ENCODE data around the gene C1QL4.

The C1QL4 gene

DNA sequence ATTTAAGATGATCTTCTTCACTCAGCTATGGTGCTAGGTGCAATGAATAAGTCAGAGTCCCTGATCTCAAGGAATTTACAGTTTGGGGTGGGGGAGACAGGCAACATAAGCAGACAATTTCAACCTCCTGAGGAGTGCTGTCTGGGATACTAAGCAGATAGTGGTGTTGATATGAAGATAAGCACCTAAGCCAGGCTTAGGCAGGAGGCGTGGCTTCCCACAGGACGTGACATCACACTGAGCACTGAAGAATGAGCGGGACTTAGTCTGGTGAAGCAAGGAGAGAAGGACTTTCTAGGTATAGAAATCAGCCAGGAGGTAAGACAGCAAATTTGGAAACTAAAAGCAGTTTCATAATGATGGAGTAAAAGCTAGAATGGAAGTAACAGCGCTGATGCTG lies 35.2 kb downstream of the C1QL4 start:
- Histone ChIP-seq H3K4me1 (ENCODE audit: insufficient read depth, low read length) (peaks cover 6% of the 10 kb centered on the region), H3K27me3 (ENCODE audit: insufficient read depth, low read length, poor library complexity) (no peaks in the 10 kb centered on the region), H3K4me2 (ENCODE audit: insufficient read depth, low read length) (peak overlapping the region; percentile 43; the same call in 1 of the 2 replicates), H3K9me3 (ENCODE audit: insufficient read depth, low read length, severe bottlenecking) (no peaks in the 10 kb centered on the region), H3K27ac (ENCODE audit: low read length) (no peak overlapping the region), H3K79me2 (ENCODE audit: insufficient read depth, low read length) (no peaks in the 10 kb centered on the region), H4K20me1 (ENCODE audit: insufficient read depth, low read length) (no peaks in the 10 kb centered on the region), H3K4me3 (ENCODE audit: low read depth in 1 of 2, low read length in 2 of 2) (0 out of 4 replicates have a peak overlapping the region, but pooled peaks of 1 of the 2 experiments have one; percentile 21), H3K9ac (ENCODE audit: low read depth, low read length) (no peak overlapping the region), H2AFZ (ENCODE audit: low read depth, low read length) (peak overlapping the region; percentile 71), H3K36me3 (ENCODE audit: insufficient read depth, low read length) (no peaks in the 10 kb centered on the region)
- peak; percentile 59 for DNase-seq
- ATAC-seq (ENCODE audit: insufficient read depth, low read depth): peak; percentile 89
- no peak for TF ChIP-seq EZH2 (IDR thresholded peaks at IDR 0.05; ENCODE audit: borderline replicate concordance, low read depth, low read length, severe bottlenecking)
- TF ChIP-seq, protein P1, sequence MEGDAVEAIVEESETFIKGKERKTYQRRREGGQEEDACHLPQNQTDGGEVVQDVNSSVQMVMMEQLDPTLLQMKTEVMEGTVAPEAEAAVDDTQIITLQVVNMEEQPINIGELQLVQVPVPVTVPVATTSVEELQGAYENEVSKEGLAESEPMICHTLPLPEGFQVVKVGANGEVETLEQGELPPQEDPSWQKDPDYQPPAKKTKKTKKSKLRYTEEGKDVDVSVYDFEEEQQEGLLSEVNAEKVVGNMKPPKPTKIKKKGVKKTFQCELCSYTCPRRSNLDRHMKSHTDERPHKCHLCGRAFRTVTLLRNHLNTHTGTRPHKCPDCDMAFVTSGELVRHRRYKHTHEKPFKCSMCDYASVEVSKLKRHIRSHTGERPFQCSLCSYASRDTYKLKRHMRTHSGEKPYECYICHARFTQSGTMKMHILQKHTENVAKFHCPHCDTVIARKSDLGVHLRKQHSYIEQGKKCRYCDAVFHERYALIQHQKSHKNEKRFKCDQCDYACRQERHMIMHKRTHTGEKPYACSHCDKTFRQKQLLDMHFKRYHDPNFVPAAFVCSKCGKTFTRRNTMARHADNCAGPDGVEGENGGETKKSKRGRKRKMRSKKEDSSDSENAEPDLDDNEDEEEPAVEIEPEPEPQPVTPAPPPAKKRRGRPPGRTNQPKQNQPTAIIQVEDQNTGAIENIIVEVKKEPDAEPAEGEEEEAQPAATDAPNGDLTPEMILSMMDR (IDR thresholded peaks at IDR 0.05; ENCODE audit: borderline replicate concordance, extremely low read depth, low read length, poor library complexity, severe bottlenecking): no peak

DNA sequence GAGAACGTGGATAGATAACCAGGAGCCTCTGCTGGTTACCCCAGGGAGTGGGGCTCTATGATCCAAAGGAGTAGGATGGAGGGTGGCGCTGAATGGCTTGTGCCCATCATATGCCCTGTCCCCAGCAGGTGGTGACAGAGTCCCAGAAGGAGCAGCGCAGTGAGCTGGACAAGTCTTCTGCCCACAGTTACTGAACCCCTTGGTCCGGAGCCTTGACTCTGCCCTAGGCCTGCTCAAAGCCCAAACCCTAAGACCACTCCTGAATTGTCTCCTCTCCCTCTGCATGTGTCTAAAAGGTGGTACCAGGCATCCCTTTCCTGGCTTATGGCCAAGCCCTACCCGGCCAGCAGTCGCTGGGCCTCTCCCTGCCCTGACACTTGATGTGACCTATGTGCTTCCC lies 38.8 kb downstream of the C1QL4 start:
- peaks cover 6% of the 10 kb centered on the region for H3K4me1 ChIP-seq (ENCODE audit: insufficient read depth, low read length)
- H3K9me3 ChIP-seq (ENCODE audit: insufficient read depth, low read length, severe bottlenecking): no peaks in the 10 kb centered on the region
- no peak overlapping the region for H2AFZ ChIP-seq (ENCODE audit: low read depth, low read length)
- no peak overlapping the region for H3K27ac ChIP-seq (ENCODE audit: low read length)
- ATAC-seq (ENCODE audit: insufficient read depth, low read depth) (peak; percentile 38; the same call in 1 of the 3 replicates), DNase-seq (no peak)
- no peaks in the 10 kb centered on the region for H3K36me3 ChIP-seq (ENCODE audit: insufficient read depth, low read length)
- H4K20me1 ChIP-seq (ENCODE audit: insufficient read depth, low read length): no peaks in the 10 kb centered on the region; the same call in 1 of the 2 replicates
- H3K27me3 ChIP-seq (ENCODE audit: insufficient read depth, low read length, poor library complexity): peaks cover 4% of the 10 kb centered on the region
- no peaks in the 10 kb centered on the region for H3K79me2 ChIP-seq (ENCODE audit: insufficient read depth, low read length)
- TF ChIP-seq, protein P1 (IDR thresholded peaks at IDR 0.05; ENCODE audit: borderline replicate concordance, extremely low read depth, low read length, poor library complexity, severe bottlenecking): peak; percentile 47
- no peak for TF ChIP-seq EZH2 (IDR thresholded peaks at IDR 0.05; ENCODE audit: borderline replicate concordance, low read depth, low read length, severe bottlenecking)
- H3K4me2 ChIP-seq (ENCODE audit: insufficient read depth, low read length): no peak overlapping the region
- no peak overlapping the region for H3K9ac ChIP-seq (ENCODE audit: low read depth, low read length)
- no peak overlapping the region for H3K4me3 ChIP-seq (ENCODE audit: low read depth in 1 of 2, low read length in 2 of 2)

DNA sequence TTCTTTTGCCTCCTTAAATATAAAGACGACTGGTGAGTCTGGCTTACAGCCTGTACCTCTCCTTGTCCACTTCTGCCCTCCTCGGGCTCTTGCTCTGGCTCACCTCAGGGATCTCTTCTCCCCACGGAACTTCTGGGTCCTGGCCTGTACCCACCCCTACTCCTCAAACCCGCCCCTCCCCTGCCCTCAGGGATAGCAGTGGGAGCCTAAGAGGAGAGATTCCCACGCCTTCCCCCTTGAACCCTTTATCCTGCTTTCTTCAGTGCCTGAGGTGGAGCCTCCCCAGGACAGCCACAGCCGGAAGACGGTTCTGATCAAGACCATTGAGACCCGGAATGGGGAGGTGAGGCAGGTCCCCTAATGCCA lies 39.3 kb downstream of the C1QL4 start:
- no peak for ATAC-seq (ENCODE audit: insufficient read depth, low read depth)
- H3K27me3 ChIP-seq (ENCODE audit: insufficient read depth, low read length, poor library complexity): peaks cover 4% of the 10 kb centered on the region
- H3K4me3 ChIP-seq (ENCODE audit: low read depth in 1 of 2, low read length in 2 of 2): no peak overlapping the region

More for the DNA sequence above, 39.3 kb downstream of the C1QL4 start:
- no peaks in the 10 kb centered on the region for H3K36me3 ChIP-seq (ENCODE audit: insufficient read depth, low read length)
- TF ChIP-seq EZH2 (IDR thresholded peaks at IDR 0.05; ENCODE audit: borderline replicate concordance, low read depth, low read length, severe bottlenecking): no peak
- TF ChIP-seq, protein P1 (IDR thresholded peaks at IDR 0.05; ENCODE audit: borderline replicate concordance, extremely low read depth, low read length, poor library complexity, severe bottlenecking): no peak
- no peaks in the 10 kb centered on the region for H3K79me2 ChIP-seq (ENCODE audit: insufficient read depth, low read length)
- DNase-seq: no peak
- no peaks in the 10 kb centered on the region; the same call in 1 of the 2 replicates for H4K20me1 ChIP-seq (ENCODE audit: insufficient read depth, low read length)
- H3K4me2 ChIP-seq (ENCODE audit: insufficient read depth, low read length): no peak overlapping the region
- no peak overlapping the region for H3K9ac ChIP-seq (ENCODE audit: low read depth, low read length)
- no peaks in the 10 kb centered on the region for H3K9me3 ChIP-seq (ENCODE audit: insufficient read depth, low read length, severe bottlenecking)
- H2AFZ ChIP-seq (ENCODE audit: low read depth, low read length): no peak overlapping the region
- H3K27ac ChIP-seq (ENCODE audit: low read length): no peak overlapping the region
- peaks cover 6% of the 10 kb centered on the region for H3K4me1 ChIP-seq (ENCODE audit: insufficient read depth, low read length)
